Measurements from ENCODE around the gene MCRS1. TPM values are rescaled to one million over a fixed set of nuclear protein-coding genes. Genes with fewer than 3 reads are reported as not detected.
A peak's percentile ranks its signal among the peaks of the same experiment; 100 is the strongest.
"Not testable (repeated sequence)": the region's sequence is repeated elsewhere in the genome, so short reads cannot be mapped to it uniquely, and the experiment has no call there.

Gene MCRS1
- polyA plus RNA-seq, 5 donors = 46.4 to 70.3 (median 50.3) TPM

DNA sequence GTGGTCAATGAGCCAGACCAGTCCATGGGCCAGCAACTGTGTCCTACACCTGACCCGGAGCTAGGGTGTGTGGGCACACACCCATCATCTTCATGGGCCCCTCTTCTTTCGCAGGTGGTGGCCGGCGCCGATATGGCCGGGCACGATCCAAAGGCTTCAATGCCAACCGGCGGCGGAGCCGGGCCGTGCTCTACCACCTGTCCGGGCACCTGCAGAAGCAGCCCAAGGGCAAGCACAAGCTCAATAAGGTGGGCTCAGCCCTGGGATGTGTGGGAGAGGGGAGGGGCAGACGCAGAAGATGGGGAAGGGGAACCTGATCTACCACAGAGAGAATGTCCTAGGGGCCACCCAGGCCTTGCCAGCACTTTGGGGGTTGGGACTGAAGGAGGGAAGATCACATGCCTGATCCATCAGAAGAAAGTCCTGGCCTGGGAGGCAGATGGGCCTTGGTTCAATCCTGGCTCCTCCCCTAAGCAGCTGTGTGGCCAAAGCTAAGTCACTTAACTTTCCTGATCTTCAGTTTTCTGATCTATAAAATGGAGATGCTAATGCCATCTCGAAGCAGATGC is 25.3 kb downstream of the MCRS1 start:
- no peak for DNase-seq

GRCh38 chr12:49541911-49542505 is 25.9 kb downstream of the MCRS1 start:
- no peak for DNase-seq

DNA sequence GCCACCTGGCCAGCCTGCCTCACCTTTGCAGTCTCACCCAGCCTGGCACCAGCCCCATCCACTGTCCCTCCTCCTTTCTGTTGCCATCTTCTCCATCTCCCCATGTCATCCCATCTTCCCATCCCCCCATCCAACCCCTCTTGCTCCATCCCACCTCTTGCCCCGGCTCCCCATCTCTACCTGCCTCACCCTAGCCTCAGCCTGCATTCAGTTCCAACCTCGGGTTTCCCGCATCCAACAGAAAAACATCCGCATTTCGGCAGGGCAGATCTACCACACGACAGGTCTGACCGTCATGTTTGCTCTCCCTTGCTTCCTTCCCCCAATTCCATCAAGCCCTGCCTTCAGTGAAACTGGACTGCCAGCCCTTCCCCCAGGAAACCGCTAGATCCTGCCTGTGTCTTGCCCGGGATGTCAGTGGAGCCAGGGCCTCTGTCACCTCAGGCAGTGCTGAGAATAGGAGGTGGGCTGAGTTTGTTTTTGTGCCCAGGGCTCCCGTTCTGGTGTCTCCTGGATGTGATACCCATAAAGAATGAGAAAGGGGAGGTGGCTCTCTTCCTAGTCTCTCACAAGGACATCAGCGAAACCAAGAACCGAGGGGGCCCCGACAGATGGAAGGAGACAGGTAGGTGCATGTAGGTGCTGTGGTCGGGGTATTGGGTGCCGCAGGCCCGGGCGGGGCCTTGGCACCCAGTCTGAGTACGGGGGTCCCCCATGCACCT is 26.6 kb downstream of the MCRS1 start:
- DNase-seq = no peak

DNA sequence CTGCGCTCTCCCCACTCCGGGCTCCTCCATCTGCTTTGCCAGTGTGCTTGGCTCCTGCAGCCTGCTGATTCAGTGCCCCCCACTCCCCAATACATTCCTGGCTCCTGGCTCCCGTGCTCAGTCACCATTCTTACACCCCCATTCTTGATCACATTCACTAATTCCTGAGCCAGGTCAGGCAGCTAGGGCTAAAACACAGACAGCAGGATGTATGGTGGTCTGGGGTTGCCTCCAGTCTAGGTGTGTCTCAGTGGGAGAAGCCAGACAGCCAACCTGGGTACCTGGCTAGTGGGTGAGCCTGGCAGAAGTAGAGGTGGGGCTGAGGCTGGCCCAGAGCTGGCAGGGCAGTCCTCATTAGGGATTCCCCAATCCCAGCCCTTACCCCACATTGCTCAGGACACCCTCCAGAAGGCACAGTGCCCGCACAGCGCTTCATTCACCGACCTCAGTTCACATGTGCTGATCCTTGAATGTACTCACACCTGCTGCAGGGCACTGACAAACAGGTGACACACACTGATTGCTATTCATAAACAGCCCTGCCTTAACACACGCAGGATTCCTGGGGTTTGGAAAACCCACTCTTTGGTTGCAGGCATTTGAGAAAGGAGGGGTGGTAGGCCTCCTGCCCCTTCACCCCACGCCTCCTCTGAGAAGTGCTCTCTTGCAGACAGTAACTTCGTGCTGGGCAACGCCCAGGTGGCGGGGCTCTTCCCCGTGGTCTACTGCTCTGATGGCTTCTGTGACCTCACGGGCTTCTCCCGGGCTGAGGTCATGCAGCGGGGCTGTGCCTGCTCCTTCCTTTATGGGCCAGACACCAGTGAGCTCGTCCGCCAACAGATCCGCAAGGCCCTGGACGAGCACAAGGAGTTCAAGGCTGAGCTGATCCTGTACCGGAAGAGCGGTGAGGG is 27.5 kb downstream of the MCRS1 start:
- no peak for DNase-seq

GRCh38 chr12:49539406-49540228 is 28.3 kb downstream of the MCRS1 start:
- DNase-seq = no peak

- DNase-seq = peak; percentile 45 to 65
Measured at GRCh38 chr12:49538510-49539403, 29.2 kb downstream of the MCRS1 start, which contains the start of gene KCNH3. Gene KCNH3 (plus strand): TSS chr12:49539030. CDS start chr12:49539417, 387 bp downstream.

DNA sequence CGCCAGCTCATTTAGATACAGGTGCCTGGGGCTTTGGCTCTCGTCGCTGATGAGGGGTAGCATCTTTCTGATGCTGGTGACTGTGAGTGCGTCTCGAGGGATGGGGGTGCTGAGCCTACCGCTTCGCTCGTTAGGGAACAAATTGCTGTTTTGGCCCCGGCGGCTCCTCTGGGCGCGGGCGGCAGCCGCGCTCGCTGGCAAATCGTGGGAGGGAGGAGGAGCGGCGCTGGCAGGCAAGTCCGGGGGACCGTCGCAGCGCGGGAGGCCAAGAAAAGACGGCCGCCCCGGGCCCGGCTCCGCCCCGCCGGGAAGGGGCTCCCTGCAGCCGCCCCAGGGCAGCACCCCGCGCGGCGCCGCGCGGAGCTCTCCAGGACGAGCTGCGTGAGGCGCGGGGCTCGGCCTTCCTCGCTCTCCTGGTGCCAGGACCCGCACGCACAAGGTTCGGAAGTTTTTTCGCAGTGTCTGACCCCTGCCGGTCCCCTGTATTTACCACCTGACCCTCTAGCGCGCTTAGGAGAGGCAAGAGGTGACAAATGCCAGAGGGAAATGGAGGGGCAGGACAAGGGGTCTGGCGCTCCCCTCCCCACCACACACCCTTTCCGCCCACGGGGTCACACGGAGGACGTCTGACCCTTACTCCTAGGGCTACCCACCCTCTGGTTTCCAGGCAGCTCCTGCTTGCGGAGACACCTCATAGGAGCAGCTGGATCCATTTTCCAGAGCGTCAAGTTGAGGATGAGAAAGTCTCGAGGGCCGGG is 30.0 kb downstream of the MCRS1 start:
- no peak for DNase-seq

GRCh38 chr12:49537231-49537751 is 30.7 kb downstream of the MCRS1 start:
- DNase-seq = no peak

GRCh38 chr12:49536526-49537071 is 31.3 kb downstream of the MCRS1 start:
- DNase-seq = no peak

GRCh38 chr12:49535921-49536525 is 31.9 kb downstream of the MCRS1 start:
- no peak for DNase-seq

- DNase-seq = no peak
Measured at GRCh38 chr12:49534731-49535278, 33.1 kb downstream of the MCRS1 start.

- DNase-seq = not testable (repeated sequence)
Measured at GRCh38 chr12:49534122-49534521, 33.8 kb downstream of the MCRS1 start.

DNA sequence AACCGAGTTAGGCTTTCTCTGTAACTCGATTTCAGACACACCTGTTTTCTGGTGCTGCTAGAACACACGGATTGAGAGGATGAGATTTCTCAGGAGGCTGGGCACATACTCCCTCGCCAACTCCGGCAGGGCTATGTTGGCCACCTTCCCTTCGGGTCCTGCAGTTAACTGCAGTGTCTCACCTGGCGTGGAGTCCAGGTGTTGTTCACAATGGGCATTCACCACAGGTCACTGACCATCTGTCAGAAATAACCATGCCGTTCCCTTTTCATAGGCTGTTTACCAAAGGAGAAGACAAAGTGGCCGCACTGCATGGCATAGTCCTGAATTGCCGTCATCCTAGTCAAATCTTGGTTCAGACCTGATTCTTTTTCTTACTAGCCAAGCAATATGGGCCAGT is 34.6 kb downstream of the MCRS1 start:
- DNase-seq = no peak

DNA sequence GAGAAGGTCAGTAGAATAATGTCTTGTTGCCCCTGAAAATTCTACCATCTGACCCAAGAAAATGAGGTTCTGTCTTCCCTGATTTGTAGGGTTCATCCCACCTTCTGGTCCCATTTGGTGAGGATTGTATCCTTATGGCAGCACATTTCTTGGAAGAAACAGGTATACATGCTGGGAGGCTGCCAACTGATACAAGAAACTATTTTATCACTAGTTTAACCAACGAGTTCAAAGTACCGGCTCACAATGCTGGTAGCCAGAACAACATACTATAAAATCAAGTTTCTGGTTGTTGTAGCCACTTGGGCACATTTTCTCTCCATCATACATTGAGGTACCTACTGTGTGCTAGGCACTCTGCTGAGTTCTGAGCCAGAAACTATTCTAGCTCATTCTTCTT is 36.2 kb downstream of the MCRS1 start:
- DNase-seq = no peak

GRCh38 chr12:49529414-49529813 is 38.5 kb downstream of the MCRS1 start:
- DNase-seq = no peak

DNA sequence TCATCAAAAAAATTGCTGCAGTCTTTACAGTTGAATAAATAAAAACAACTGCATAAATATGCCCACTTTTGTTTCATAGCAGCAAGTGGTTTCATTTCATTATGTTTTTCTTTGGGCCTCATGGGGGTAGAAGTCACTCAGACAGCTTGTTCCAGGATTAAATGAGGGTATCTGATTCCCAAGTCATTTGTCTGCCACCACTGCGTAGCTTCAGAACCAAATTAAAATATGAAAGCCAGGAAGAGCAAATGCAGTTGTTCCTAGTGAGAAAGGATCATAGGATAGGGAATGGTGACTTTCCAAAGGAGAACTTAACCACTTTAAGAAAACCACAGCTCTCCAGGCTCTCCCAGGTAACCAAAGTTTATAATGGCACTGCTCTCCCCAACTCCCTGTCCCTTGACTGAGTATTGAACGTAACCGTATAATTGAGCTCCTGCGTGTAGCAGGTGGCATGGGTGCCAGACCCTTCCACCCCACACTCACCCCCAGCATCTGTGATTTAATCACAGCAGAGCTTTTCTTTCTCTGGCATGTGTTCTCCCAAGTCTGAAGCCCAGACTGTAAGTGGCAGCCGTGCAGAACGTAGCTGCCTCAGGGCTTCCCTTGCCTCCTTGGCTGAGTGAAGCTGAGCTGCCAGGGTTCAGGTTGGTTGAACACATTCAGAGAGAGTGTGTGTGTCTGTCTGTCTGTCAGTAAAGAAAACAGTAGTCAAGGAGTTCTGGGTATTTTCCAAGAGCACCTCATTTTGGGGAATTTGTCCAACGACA is 40.4 kb downstream of the MCRS1 start:
- DNase-seq = no peak

GRCh38 chr12:49525942-49526341 is 42.0 kb downstream of the MCRS1 start:
- DNase-seq = no peak
